AG09309 (cell line): ENCODE data around the gene TECTA.

Source experiments
- DNase-seq: peaks from one replicate; pipeline ENCODE4 v3.0.0-alpha.2; 2010; ENCODE audit warnings: low read depth
- H3K4me3 ChIP-seq: 2 replicates; pipeline ENCODE4 v1.5.1; 2011; ENCODE audit warnings: mild to moderate bottlenecking, low read depth, low read length, moderate library complexity; ENCODE audit not compliant: control insufficient read depth
- TF ChIP-seq, protein P1 (sequence below): IDR thresholded peaks from 2 replicates; pipeline ENCODE4 v1.5.1; 2011; ENCODE audit warnings: mild to moderate bottlenecking, low read depth, low read length, inconsistent platforms; ENCODE audit not compliant: insufficient read depth, control insufficient read depth; ENCODE audit errors: missing control alignments

The TECTA gene

GRCh38 chr11:121137005-121137404, 36.0 kb downstream of the TECTA start:
- H3K4me3 ChIP-seq, result no peak overlapping the region
- TF ChIP-seq, protein P1, sequence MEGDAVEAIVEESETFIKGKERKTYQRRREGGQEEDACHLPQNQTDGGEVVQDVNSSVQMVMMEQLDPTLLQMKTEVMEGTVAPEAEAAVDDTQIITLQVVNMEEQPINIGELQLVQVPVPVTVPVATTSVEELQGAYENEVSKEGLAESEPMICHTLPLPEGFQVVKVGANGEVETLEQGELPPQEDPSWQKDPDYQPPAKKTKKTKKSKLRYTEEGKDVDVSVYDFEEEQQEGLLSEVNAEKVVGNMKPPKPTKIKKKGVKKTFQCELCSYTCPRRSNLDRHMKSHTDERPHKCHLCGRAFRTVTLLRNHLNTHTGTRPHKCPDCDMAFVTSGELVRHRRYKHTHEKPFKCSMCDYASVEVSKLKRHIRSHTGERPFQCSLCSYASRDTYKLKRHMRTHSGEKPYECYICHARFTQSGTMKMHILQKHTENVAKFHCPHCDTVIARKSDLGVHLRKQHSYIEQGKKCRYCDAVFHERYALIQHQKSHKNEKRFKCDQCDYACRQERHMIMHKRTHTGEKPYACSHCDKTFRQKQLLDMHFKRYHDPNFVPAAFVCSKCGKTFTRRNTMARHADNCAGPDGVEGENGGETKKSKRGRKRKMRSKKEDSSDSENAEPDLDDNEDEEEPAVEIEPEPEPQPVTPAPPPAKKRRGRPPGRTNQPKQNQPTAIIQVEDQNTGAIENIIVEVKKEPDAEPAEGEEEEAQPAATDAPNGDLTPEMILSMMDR, result no peak

GRCh38 chr11:121138259-121138658, 37.2 kb downstream of the TECTA start:
- no peak overlapping the region for H3K4me3 ChIP-seq
- TF ChIP-seq, protein P1, result no peak
- no peak for DNase-seq

More at GRCh38 chr11:121137005-121137404, 36.0 kb downstream of the TECTA start:
- DNase-seq, result no peak

DNA sequence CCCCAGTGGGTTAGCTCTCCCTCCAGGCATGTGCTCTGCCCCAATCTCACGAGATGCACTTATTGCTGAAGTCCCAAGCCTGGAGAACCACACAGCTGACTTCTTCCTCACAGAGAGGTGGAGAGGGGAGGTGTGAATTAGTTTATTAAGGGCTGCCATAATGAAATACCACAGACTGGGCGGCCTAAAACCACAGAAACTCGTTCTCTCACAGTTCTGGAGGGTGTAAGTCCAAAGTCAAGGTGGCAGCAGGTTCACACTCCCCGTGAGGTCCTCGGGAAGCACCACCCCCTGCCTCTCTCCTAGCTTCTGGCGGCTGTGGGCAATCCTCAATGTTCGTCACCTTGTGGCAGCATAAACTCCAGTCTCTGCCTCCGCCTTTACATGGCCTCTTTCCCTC, 39.3 kb downstream of the TECTA start:
- H3K4me3 ChIP-seq, result no peak overlapping the region
- TF ChIP-seq, protein P1, result no peak
- DNase-seq, result no peak

- DNase-seq, result no peak
- TF ChIP-seq, protein P1, result no peak
- no peak overlapping the region for H3K4me3 ChIP-seq
Measured at GRCh38 chr11:121141066-121141465, 40.0 kb downstream of the TECTA start.

DNA sequence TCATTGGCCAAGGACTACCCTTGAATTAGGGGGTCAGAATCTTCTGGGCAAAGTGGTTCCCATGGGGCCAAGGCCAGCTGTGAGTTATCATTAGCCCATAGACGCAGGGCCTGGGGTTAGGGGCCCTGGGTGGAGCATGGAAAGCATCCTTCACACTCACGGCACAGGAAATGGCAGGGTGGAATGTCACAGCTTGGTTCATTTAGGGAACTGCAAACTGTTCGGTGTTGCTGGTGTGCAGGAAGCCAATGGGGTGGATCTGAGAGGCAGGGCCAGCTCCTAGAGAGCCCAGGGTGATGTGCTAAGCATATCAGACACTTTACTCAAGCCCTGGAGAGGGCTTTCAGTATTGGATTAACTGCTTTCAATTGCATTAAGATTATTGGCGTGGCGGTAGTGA, 42.9 kb downstream of the TECTA start:
- H3K4me3 ChIP-seq, result no peak overlapping the region
- TF ChIP-seq, protein P1, result no peak
- no peak for DNase-seq

DNA sequence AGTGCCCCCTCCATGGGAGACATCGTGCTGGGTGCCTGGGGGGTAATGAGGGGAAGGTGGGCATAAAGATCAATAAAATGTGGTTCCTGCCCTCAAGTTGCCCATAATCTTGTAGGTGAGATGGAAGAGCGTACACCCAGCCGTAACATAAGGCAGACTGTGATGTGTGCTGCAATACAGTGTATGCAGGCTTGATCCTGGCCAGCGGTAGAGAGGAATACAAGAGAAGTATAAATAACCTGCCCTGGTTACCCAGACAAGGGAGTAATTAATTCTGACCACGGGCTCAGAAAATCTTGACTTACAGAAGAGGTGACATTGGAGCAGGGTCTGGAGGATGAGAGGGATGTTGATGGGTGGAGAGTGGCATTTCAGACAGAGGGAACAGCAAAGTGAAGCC, 43.7 kb downstream of the TECTA start:
- TF ChIP-seq, protein P1, result no peak
- no peak for DNase-seq
- H3K4me3 ChIP-seq, result no peak overlapping the region

DNA sequence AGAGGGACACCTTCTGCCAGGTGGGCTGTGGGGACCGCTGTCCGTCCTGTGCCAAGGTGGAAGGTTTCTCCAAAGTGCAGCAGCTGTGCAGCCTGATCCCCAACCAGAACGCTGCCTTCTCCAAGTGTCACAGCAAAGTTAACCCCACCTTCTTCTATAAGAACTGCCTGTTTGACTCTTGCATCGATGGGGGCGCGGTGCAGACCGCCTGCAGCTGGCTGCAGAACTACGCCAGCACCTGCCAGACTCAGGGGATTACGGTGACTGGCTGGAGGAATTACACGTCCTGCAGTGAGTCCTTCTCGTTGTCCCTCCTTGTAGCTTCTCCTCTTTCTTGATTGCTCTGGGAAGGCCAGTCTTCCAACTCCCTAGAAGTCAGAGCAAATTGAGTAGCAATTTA, 44.8 kb downstream of the TECTA start:
- TF ChIP-seq, protein P1, result no peak
- DNase-seq, result no peak
- H3K4me3 ChIP-seq, result no peak overlapping the region
